Fibroblast of lung (primary cell): ENCODE results near the gene KCNAB2. TPM values are rescaled to one million over a fixed set of nuclear protein-coding genes. Genes with fewer than 3 reads are reported as not detected.

Source experiments
- DNase-seq, 2 donors: peaks; one replicate each; pipeline versions ENCODE4 v3.0.0 to v3.0.0-alpha.2; 2010; ENCODE audit warnings: low read depth in 2 of 2
- H2AFZ ChIP-seq: 2 replicates; pipeline ENCODE4 v1.5.1; 2012; ENCODE audit warnings: low read length, control low read depth, inconsistent platforms
- H3K27ac ChIP-seq: 2 replicates; pipeline ENCODE4 v1.5.1; 2011; ENCODE audit warnings: low read length, control low read depth; ENCODE audit not compliant: insufficient read depth
- H3K27me3 ChIP-seq: 2 replicates; pipeline ENCODE4 v1.5.1; 2011; ENCODE audit warnings: mild to moderate bottlenecking, low read length; ENCODE audit not compliant: control insufficient read depth, insufficient read depth
- H3K36me3 ChIP-seq: 2 replicates; pipeline ENCODE4 v1.5.1; 2011; ENCODE audit warnings: low read length; ENCODE audit not compliant: control insufficient read depth, insufficient read depth
- H3K4me1 ChIP-seq: 2 replicates; pipeline ENCODE4 v1.5.1; 2011; ENCODE audit warnings: low read length; ENCODE audit not compliant: control insufficient read depth, insufficient read depth; ENCODE audit errors: extremely low read depth
- H3K4me2 ChIP-seq: 2 replicates; pipeline ENCODE4 v1.5.1; 2011; ENCODE audit warnings: low read length, control low read depth; ENCODE audit not compliant: insufficient read depth; ENCODE audit errors: extremely low read depth
- H3K4me3 ChIP-seq, 4 experiments: fragments of 200-600 bp in 1 of 4; sonication (generic) in 1 of 4; replicated peaks in 1 of 4; 2 replicates each; pipeline ENCODE4 v1.5.1; 2011 to 2016; ENCODE audit warnings: low read length in 4 of 4, low read depth in 3 of 4, mild to moderate bottlenecking in 3 of 4, control low read depth in 2 of 4, inconsistent platforms in 1 of 4, mixed read lengths in 1 of 4; ENCODE audit not compliant: insufficient read depth in 1 of 4; ENCODE audit errors: control extremely low read depth in 1 of 4
- H3K79me2 ChIP-seq: 2 replicates; pipeline ENCODE4 v1.5.1; 2012; ENCODE audit warnings: mild to moderate bottlenecking, low read length, inconsistent platforms; ENCODE audit not compliant: control insufficient read depth, insufficient read depth
- H3K9ac ChIP-seq: 2 replicates; pipeline ENCODE4 v1.5.1; 2011; ENCODE audit warnings: mild to moderate bottlenecking, low read length, control low read depth; ENCODE audit not compliant: insufficient read depth
- H3K9me3 ChIP-seq: 2 replicates; pipeline ENCODE4 v1.5.1; 2012; ENCODE audit warnings: low read depth, low read length; ENCODE audit not compliant: control insufficient read depth, insufficient read depth
- H4K20me1 ChIP-seq: 2 replicates; pipeline ENCODE4 v1.5.1; 2011; ENCODE audit warnings: low read length; ENCODE audit not compliant: control insufficient read depth, insufficient read depth; ENCODE audit errors: extremely low read depth
- EZH2 ChIP-seq: IDR thresholded peaks from 2 replicates; pipeline ENCODE4 v1.5.1; 2012; ENCODE audit warnings: low read length, control low read depth, mild to moderate bottlenecking; ENCODE audit errors: missing control alignments
- polyA plus RNA-seq, 2 donors: library from polyadenylated mRNA; depleted of rRNA in 1 of 2; stranded (reverse) in 1 of 2; unstranded in 1 of 2; fragments of >200 nt; gene quantifications; 2 replicates each; pipeline ENCODE4 v1.2.1, GENCODE V29; 2011 to 2012; ENCODE audit warnings: missing spikeins in 1 of 2
- total RNA-seq: library from RNA; depleted of rRNA; stranded (reverse); fragments of >200 nt; gene quantifications from 2 replicates; pipeline ENCODE4 v1.2.1, GENCODE V29; 2014
- TF ChIP-seq, protein P1 (sequence below), 2 donors: IDR thresholded peaks in 1 of 2; conservative IDR thresholded peaks in 1 of 2; 1 replicate in 1 of 2; 2 replicates in 1 of 2; pipeline ENCODE4 v1.5.1; 2011 to 2012; ENCODE audit warnings: low read length in 2 of 2, control low read depth in 1 of 2, inconsistent platforms in 1 of 2, low read depth in 1 of 2, mild to moderate bottlenecking in 1 of 2

The KCNAB2 gene
- total and polyA plus RNA-seq, 2 donors (not counting 1 experiment from before 2014, with no cell fraction given), result 2.2 to 2.5 TPM

DNA sequence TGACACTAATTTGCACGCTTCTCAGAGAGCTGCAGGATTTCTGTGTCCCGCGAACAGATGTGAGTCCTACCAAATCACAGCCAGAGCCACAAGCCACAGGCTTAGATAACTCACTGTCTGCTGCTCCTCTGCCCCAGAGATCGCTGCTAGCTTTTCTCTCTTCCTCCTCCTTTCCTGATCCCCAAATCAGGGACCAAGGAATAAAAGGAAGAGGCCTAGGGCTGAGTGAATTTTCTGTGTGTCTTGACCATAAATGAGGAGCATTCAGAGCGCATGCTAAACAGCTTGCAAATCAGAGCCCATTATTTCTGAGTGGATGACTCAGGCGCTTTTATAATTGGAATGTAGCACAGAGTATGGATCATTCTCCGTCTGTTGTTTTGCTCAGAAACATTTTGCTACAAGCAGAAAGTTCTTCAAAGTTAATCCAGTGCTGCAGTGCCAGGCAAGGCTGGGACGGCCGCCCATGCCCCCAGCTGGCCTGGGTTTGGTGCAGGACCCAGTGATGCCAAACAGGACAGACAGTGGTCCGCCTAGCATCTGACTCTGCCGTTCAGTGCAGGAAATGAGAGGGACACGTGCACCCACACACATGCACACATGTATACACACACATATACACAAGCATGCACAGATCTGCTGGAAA lies 38.2 kb downstream of the KCNAB2 start:
- no peaks in the 10 kb centered on the region for H3K4me1 ChIP-seq
- no peak overlapping the region for H3K4me2 ChIP-seq
- H3K79me2 ChIP-seq, result no peaks in the 10 kb centered on the region
- H3K9me3 ChIP-seq, result no peaks in the 10 kb centered on the region
- no peak overlapping the region for H3K9ac ChIP-seq
- H4K20me1 ChIP-seq, result no peaks in the 10 kb centered on the region
- H3K27me3 ChIP-seq, result no peaks in the 10 kb centered on the region
- peak in 1 of 2 donors; percentile 50 for DNase-seq
- H3K36me3 ChIP-seq, result no peaks in the 10 kb centered on the region
- no peak overlapping the region for H3K4me3 ChIP-seq
- no peak for TF ChIP-seq EZH2
- TF ChIP-seq, protein P1, sequence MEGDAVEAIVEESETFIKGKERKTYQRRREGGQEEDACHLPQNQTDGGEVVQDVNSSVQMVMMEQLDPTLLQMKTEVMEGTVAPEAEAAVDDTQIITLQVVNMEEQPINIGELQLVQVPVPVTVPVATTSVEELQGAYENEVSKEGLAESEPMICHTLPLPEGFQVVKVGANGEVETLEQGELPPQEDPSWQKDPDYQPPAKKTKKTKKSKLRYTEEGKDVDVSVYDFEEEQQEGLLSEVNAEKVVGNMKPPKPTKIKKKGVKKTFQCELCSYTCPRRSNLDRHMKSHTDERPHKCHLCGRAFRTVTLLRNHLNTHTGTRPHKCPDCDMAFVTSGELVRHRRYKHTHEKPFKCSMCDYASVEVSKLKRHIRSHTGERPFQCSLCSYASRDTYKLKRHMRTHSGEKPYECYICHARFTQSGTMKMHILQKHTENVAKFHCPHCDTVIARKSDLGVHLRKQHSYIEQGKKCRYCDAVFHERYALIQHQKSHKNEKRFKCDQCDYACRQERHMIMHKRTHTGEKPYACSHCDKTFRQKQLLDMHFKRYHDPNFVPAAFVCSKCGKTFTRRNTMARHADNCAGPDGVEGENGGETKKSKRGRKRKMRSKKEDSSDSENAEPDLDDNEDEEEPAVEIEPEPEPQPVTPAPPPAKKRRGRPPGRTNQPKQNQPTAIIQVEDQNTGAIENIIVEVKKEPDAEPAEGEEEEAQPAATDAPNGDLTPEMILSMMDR (conservative IDR thresholded peaks at IDR 0.05 in 1 of 2, IDR thresholded peaks at IDR 0.05 in 1 of 2; ENCODE audit: low read depth in 1 of 2, low read length in 2 of 2), result no peak
- H3K27ac ChIP-seq, result no peak overlapping the region
- no peak overlapping the region for H2AFZ ChIP-seq

DNA sequence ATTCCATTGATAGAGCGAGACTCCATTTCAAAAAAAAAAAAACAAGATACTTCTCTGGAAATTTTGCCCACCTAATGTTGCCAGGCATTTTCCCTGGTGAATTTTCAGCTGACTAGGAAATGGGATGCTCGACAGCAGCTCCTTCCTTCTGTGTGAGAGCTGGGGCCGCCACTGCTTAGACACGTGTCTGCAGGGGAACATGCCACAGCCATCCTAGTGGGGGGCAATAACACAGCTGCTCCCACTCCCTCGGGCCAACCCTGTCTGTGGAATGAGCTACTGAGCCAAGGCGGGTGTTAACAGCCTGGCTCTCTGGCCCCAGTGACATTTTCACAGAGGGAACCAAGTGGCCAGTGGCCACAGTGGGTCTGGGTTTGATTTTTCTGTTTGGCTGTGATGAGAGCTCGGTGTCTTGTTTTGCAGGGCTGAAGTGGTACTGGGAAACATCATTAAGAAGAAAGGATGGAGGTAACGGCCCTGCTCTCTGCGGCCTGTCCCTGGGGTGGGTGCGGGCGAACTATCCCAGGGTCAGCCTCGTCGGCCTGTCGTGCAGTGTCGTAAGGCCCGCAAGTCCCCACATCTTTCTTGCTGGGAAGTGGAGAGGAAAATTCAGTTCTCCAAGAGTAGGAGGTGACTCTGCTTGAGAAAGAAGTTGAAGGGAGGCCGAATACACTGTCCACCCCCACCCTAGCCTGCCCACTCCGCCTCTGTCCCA lies 39.2 kb downstream of the KCNAB2 start:
- no peak for DNase-seq
- H2AFZ ChIP-seq, result no peak overlapping the region
- H3K9me3 ChIP-seq, result no peaks in the 10 kb centered on the region
- no peaks in the 10 kb centered on the region for H3K27me3 ChIP-seq
- H3K4me3 ChIP-seq, result no peak overlapping the region
- no peaks in the 10 kb centered on the region for H3K4me1 ChIP-seq
- no peaks in the 10 kb centered on the region for H3K79me2 ChIP-seq
- no peaks in the 10 kb centered on the region for H4K20me1 ChIP-seq
- H3K9ac ChIP-seq, result no peak overlapping the region
- H3K36me3 ChIP-seq, result no peaks in the 10 kb centered on the region
- H3K4me2 ChIP-seq, result no peak overlapping the region
- TF ChIP-seq EZH2, result no peak
- TF ChIP-seq, protein P1 (conservative IDR thresholded peaks at IDR 0.05 in 1 of 2, IDR thresholded peaks at IDR 0.05 in 1 of 2; ENCODE audit: low read depth in 1 of 2, low read length in 2 of 2), result no peak
- H3K27ac ChIP-seq, result no peak overlapping the region

DNA sequence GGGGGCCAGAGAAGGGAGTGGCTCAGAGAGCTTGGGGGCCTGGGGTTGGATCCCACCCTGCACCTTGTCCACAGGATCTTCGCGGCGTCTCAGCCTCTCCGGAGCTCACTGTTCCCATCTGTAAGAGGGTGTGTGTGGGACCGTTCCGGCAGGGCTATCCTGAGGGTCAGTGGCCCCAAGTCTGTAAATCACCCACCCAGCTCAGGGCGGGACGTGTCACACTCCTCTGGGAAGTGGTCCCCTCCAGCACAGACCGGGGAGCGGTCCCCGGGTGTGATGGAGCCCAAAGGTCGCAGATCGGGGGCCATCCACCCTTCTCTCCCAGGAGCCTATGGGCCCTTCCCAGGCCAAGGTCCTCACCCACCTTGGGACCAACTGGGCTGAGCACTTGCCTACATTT lies 40.0 kb downstream of the KCNAB2 start:
- Histone ChIP-seq H3K4me1 (no peaks in the 10 kb centered on the region), H2AFZ (no peak overlapping the region), H3K4me3 (no peak overlapping the region), H3K9me3 (no peaks in the 10 kb centered on the region), H4K20me1 (no peaks in the 10 kb centered on the region), H3K79me2 (no peaks in the 10 kb centered on the region), H3K27ac (no peak overlapping the region), H3K9ac (no peak overlapping the region), H3K27me3 (no peaks in the 10 kb centered on the region), H3K4me2 (no peak overlapping the region), H3K36me3 (no peaks in the 10 kb centered on the region)
- no peak for TF ChIP-seq EZH2
- TF ChIP-seq, protein P1 (conservative IDR thresholded peaks at IDR 0.05 in 1 of 2, IDR thresholded peaks at IDR 0.05 in 1 of 2; ENCODE audit: low read depth in 1 of 2, low read length in 2 of 2), result no peak
- no peak for DNase-seq
